Nephron (organoid): ENCODE measurements around the gene AKT2.
A peak's percentile ranks its signal among the peaks of the same experiment; 100 is the strongest.

Experiments used
- H3K27ac Mint-ChIP-seq, 3 experiments: 2 replicates each; pipeline ENCODE4 v1.8.0; 2020; ENCODE audit warnings: mixed read lengths in 3 of 3, mild to moderate bottlenecking in 2 of 3, moderate library complexity in 1 of 3
- H3K27me3 Mint-ChIP-seq: 2 replicates; pipeline ENCODE4 v1.8.0; 2021; ENCODE audit warnings: low read depth, mild to moderate bottlenecking, moderate library complexity, mixed read lengths
- H3K36me3 Mint-ChIP-seq: 2 replicates; pipeline ENCODE4 v1.8.0; 2020; ENCODE audit warnings: low read depth, mixed read lengths
- H3K4me1 Mint-ChIP-seq: 2 replicates; pipeline ENCODE4 v1.8.0; 2020; ENCODE audit warnings: mixed read lengths
- H3K4me3 Mint-ChIP-seq, 3 experiments: 2 replicates each; pipeline ENCODE4 v1.8.0; 2020; ENCODE audit warnings: mild to moderate bottlenecking in 3 of 3, mixed read lengths in 3 of 3, moderate library complexity in 2 of 3
- H3K9me3 Mint-ChIP-seq: 2 replicates; pipeline ENCODE4 v1.8.0; 2020; ENCODE audit warnings: mixed read lengths
- CTCF ChIP-seq, 3 experiments: fragments of 200-600 bp; sonication (generic); IDR thresholded peaks; one replicate each; pipeline ENCODE4 v1.5.0; 2021; ENCODE audit warnings: antibody characterized with exemption in 3 of 3; ENCODE audit not compliant: unreplicated experiment in 3 of 3

The AKT2 gene

GRCh38 chr19:40267601-40267997 is 17.5 kb downstream of the AKT2 start:
- no peak overlapping the region for H3K4me3 Mint-ChIP-seq
- peaks cover 24% of the 10 kb centered on the region for H3K4me1 Mint-ChIP-seq
- no peaks in the 10 kb centered on the region for H3K9me3 Mint-ChIP-seq
- peak overlapping the region in 2 of 3 experiments; percentile 17 to 36 for H3K27ac Mint-ChIP-seq
- H3K27me3 Mint-ChIP-seq: no peaks in the 10 kb centered on the region
- TF ChIP-seq CTCF (IDR thresholded peaks at IDR 0.05; ENCODE audit: unreplicated experiment in 3 of 3): no peak
- peaks cover 15% of the 10 kb centered on the region for H3K36me3 Mint-ChIP-seq

GRCh38 chr19:40266912-40267600 is 18.1 kb downstream of the AKT2 start:
- Mint-ChIP-seq H3K4me1 (peaks cover 18% of the 10 kb centered on the region), H3K36me3 (peaks cover 11% of the 10 kb centered on the region), H3K27ac (peak overlapping the region in 1 of 3 experiments; percentile 36), H3K27me3 (no peaks in the 10 kb centered on the region), H3K9me3 (no peaks in the 10 kb centered on the region), H3K4me3 (no peak overlapping the region)
- TF ChIP-seq CTCF (IDR thresholded peaks at IDR 0.05; ENCODE audit: unreplicated experiment in 3 of 3): no peak

GRCh38 chr19:40266119-40266518 is 19.0 kb downstream of the AKT2 start:
- Mint-ChIP-seq H3K4me1 (peaks cover 18% of the 10 kb centered on the region), H3K27me3 (no peaks in the 10 kb centered on the region), H3K27ac (peak overlapping the region in 1 of 3 experiments; percentile 18), H3K9me3 (no peaks in the 10 kb centered on the region), H3K36me3 (peaks cover 15% of the 10 kb centered on the region), H3K4me3 (no peak overlapping the region)
- TF ChIP-seq CTCF (IDR thresholded peaks at IDR 0.05; ENCODE audit: unreplicated experiment in 3 of 3): no peak

DNA sequence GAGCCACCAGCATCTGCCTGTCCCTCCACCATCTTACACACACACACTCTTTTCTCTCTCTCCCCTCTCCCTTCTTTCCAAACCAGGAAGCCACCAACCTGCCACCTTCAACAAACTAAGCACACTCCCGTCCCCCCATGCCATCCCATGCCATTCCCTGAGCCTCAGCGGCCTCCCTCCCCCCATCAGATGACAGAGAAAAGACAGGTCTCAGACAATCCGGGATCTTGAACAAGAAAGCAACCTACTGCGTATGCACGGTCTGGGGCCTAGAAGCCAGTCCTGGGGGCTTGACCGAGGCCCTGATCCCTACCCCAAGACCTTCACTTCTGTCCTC is 19.4 kb downstream of the AKT2 start:
- Mint-ChIP-seq H3K27me3 (no peaks in the 10 kb centered on the region), H3K4me3 (no peak overlapping the region), H3K4me1 (peaks cover 18% of the 10 kb centered on the region), H3K9me3 (no peaks in the 10 kb centered on the region), H3K27ac (no peak overlapping the region), H3K36me3 (peaks cover 17% of the 10 kb centered on the region)
- TF ChIP-seq CTCF (IDR thresholded peaks at IDR 0.05; ENCODE audit: unreplicated experiment in 3 of 3): no peak

DNA sequence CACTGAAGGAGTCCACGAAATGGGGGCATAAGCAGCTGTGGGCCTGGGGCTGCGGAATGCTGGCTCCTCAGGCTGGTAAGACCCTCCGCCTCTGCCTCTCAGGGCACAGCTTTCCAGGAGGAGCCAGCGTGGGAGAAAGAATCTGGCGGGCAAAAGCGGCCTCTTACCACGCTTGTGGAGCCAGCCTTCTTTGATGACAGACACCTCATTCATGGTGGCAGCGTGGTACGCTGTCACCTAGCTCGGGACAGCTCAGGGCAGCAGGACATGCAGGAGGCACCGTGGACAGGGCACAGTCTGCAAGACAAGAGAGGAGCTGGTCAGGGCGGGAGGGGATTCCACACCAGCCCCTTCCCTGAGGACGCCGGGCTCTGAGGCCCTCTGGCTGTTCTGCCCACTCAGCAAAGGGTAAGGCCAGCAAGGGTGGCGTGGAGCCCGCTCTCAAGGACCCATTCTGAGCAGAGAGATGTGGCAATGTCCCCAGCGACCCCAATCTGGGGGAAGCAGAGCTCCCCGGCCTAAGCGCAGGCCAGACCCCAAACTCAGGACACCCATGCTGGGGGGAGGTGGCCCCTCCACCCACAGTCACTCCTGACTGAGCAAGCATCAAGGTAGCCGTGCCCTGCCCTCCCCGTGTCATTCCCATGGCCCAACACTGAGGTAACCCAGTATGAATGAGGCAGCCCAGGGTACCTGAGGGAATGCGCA is 19.9 kb downstream of the AKT2 start:
- Mint-ChIP-seq H3K36me3 (peaks cover 18% of the 10 kb centered on the region), H3K27ac (no peak overlapping the region), H3K4me3 (no peak overlapping the region), H3K4me1 (peaks cover 18% of the 10 kb centered on the region), H3K27me3 (no peaks in the 10 kb centered on the region), H3K9me3 (no peaks in the 10 kb centered on the region)
- TF ChIP-seq CTCF (IDR thresholded peaks at IDR 0.05; ENCODE audit: unreplicated experiment in 3 of 3): no peak
